NCI-H2227 treated with DMSO at 0.1 percent for 48 hours (cell line): ENCODE measurements around the gene HVCN1.
"Not testable (repeated sequence)": the region's sequence is repeated elsewhere in the genome, so short reads cannot be mapped to it uniquely, and the experiment has no call there.

Experiments used
- DNase-seq: peaks from one replicate; lab custom pipeline; 2025; lab: John Stamatoyannopoulos, UW

The HVCN1 gene

GRCh38 chr12:110688446-110689280, at the start of gene HVCN1:
Gene HVCN1 (minus strand): TSS chr12:110689115. CDS start chr12:110683245, 5,870 bp downstream.
- DNase-seq: no peak

GRCh38 chr12:110737532-110737931, 48.6 kb upstream of the HVCN1 start:
- no peak for DNase-seq

- DNase-seq: not testable (repeated sequence)
Measured at GRCh38 chr12:110737016-110737415, 48.1 kb upstream of the HVCN1 start.

- no peak for DNase-seq
Measured at GRCh38 chr12:110733900-110734299, 45.0 kb upstream of the HVCN1 start.

GRCh38 chr12:110733089-110733715, 44.3 kb upstream of the HVCN1 start:
- DNase-seq: no peak

GRCh38 chr12:110732572-110732971, 43.7 kb upstream of the HVCN1 start:
- no peak for DNase-seq

- DNase-seq: no peak
Measured at GRCh38 chr12:110731479-110731878, 42.6 kb upstream of the HVCN1 start.

GRCh38 chr12:110728628-110729027, 39.7 kb upstream of the HVCN1 start:
- DNase-seq: no peak

- DNase-seq: no peak
Measured at GRCh38 chr12:110726708-110727369, 37.9 kb upstream of the HVCN1 start.

- no peak for DNase-seq
Measured at GRCh38 chr12:110726028-110726427, 37.1 kb upstream of the HVCN1 start.

- DNase-seq: no peak
Measured at GRCh38 chr12:110725267-110725666, 36.4 kb upstream of the HVCN1 start.

- DNase-seq: not testable (repeated sequence)
Measured at GRCh38 chr12:110722892-110723291, 34.0 kb upstream of the HVCN1 start.

- no peak for DNase-seq
Measured at GRCh38 chr12:110721570-110721969, 32.7 kb upstream of the HVCN1 start.

- DNase-seq: no peak
Measured at GRCh38 chr12:110720516-110720915, 31.6 kb upstream of the HVCN1 start.

- DNase-seq: no peak
Measured at GRCh38 chr12:110718222-110718908, 29.4 kb upstream of the HVCN1 start.

- DNase-seq: no peak
Measured at GRCh38 chr12:110717037-110717436, 28.1 kb upstream of the HVCN1 start.

GRCh38 chr12:110708917-110709316, 20.0 kb upstream of the HVCN1 start:
- DNase-seq: no peak

GRCh38 chr12:110705309-110705708, 16.4 kb upstream of the HVCN1 start:
- DNase-seq: no peak

GRCh38 chr12:110704750-110705149, 15.8 kb upstream of the HVCN1 start:
- DNase-seq: no peak

GRCh38 chr12:110704231-110704630, 15.3 kb upstream of the HVCN1 start:
- DNase-seq: no peak

GRCh38 chr12:110702081-110702480, 13.2 kb upstream of the HVCN1 start:
- no peak for DNase-seq
